ENCODE data around the gene C16orf95. TPM values are rescaled to one million over a fixed set of nuclear protein-coding genes. Genes with fewer than 3 reads are reported as not detected.
"Not testable (repeated sequence)": the region's sequence is repeated elsewhere in the genome, so short reads cannot be mapped to it uniquely, and the experiment has no call there.

C16orf95 gene
- 3.3 TPM for polyA plus RNA-seq
- long read RNA-seq, donor 1, partial matches to known transcripts, result 0 of 1 reads
- long read RNA-seq, donor 1, other reads (novel, unspliced or antisense), result 0 of 1 reads
- long read RNA-seq, donor 2, transcript C16orf95-206 (5 exons, 974 nt), result major isoform, 6 of 8 reads
- long read RNA-seq, donor 2, partial matches to known transcripts, result 0 of 8 reads
- long read RNA-seq, donor 2, other reads (novel, unspliced or antisense), result 0 of 8 reads
- long read RNA-seq, donor 3, result 0 reads
- long read RNA-seq, donor 4, partial matches to known transcripts, result 0 of 1 reads
- long read RNA-seq, donor 4, other reads (novel, unspliced or antisense), result 0 of 1 reads
- long read RNA-seq, donor 5, partial matches to known transcripts, result 0 of 3 reads
- long read RNA-seq, donor 5, other reads (novel, unspliced or antisense), result 0 of 3 reads
- long read RNA-seq, donor 6, partial matches to known transcripts, result 0 of 2 reads
- long read RNA-seq, donor 6, other reads (novel, unspliced or antisense), result 0 of 2 reads
- long read RNA-seq, donor 7, partial matches to known transcripts, result 0 of 4 reads
- long read RNA-seq, donor 7, other reads (novel, unspliced or antisense), result 0 of 4 reads
- long read RNA-seq, donor 8, partial matches to known transcripts, result 0 of 8 reads
- long read RNA-seq, donor 8, other reads (novel, unspliced or antisense), result 0 of 8 reads
- long read RNA-seq, donor 9, partial matches to known transcripts, result 0 of 1 reads
- long read RNA-seq, donor 9, other reads (novel, unspliced or antisense), result 0 of 1 reads
- long read RNA-seq, donor 10, partial matches to known transcripts, result 0 of 4 reads
- long read RNA-seq, donor 10, other reads (novel, unspliced or antisense), result 0 of 4 reads
- long read RNA-seq, donor 11, partial matches to known transcripts, result 0 of 3 reads
- long read RNA-seq, donor 11, other reads (novel, unspliced or antisense), result 0 of 3 reads

- Histone ChIP-seq H3K4me3 (ENCODE audit: low read length) (peak within 1 kb of the TSS; percentile 97), H3K36me3 (ENCODE audit: control insufficient read depth, insufficient read depth, low read length) (peaks cover 2% of the 10 kb centered on the region), H3K9me3 (ENCODE audit: control insufficient read depth, low read depth, low read length) (no peaks in the 10 kb centered on the region), H3K27ac (ENCODE audit: low read length) (peak within 1 kb of the TSS; percentile 85), H3K4me1 (ENCODE audit: control insufficient read depth, insufficient read depth, low read length) (peaks cover 7% of the 10 kb centered on the region), H3K27me3 (ENCODE audit: control insufficient read depth, insufficient read depth, low read length) (no peaks in the 10 kb centered on the region)
- WGBS (ENCODE audit: insufficient coverage, low lambda C conversion rate), result no CpG with 5 or more reads among the region's 64 CpGs
- DNase-seq, result peak; percentile 95 to 97
These were observed at the start of gene C16orf95 for GRCh38 chr16:87316923-87317749. Gene C16orf95 (minus strand): TSS chr16:87317392. CDS start chr16:87317242, 150 bp downstream.

DNA sequence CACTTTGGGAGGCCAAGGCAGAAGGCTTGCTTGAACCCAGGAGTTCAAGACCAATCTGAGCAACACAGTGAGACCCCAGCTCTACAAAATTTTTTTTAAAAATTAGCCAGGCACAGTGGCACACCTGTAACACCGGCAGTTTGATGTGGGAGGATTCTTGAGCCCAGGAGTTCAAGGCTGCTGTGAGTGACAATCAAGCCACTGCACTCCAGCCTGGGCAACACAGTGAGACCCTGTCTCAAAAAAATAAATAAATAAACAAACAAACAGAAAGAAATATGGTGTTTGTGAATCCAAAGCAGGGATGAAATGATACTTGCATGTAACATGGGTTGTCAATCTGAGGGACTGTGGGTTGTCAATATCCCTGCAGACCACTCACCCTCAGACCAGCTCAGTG is 49.7 kb upstream of the C16orf95 start:
- peaks cover 15% of the 10 kb centered on the region for H3K36me3 ChIP-seq (ENCODE audit: control insufficient read depth, insufficient read depth, low read length)
- no peak overlapping the region for H3K27ac ChIP-seq (ENCODE audit: low read length)
- H3K27me3 ChIP-seq (ENCODE audit: control insufficient read depth, insufficient read depth, low read length), result no peaks in the 10 kb centered on the region
- WGBS (ENCODE audit: insufficient coverage, low lambda C conversion rate), result no CpG with 5 or more reads among the region's 1 CpG
- H3K9me3 ChIP-seq (ENCODE audit: control insufficient read depth, low read depth, low read length), result no peaks in the 10 kb centered on the region
- no peaks in the 10 kb centered on the region for H3K4me1 ChIP-seq (ENCODE audit: control insufficient read depth, insufficient read depth, low read length)
- no peak overlapping the region for H3K4me3 ChIP-seq (ENCODE audit: low read length)
- no peak for DNase-seq

DNA sequence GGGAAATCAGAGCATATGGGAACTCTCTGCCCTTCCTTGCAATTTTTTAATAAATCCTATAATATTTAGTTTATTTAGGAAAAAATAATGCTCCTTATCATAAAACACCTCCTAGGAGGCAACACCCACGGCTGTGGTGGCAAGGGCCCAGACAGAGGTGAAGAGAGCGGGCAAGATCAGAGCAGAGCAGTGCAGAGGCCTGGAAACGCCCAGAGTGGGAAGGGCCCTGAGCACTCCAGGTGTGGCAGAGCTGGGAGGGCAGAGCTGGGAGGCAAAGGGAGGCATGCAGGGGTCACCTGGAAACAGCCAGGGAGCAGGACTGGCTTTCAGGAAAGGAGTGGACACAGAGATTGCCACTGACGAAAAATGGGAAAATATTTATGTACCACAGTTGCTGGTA is 49.1 kb upstream of the C16orf95 start:
- WGBS (ENCODE audit: insufficient coverage, low lambda C conversion rate), result no CpG with 5 or more reads among the region's 4 CpGs
- H3K27ac ChIP-seq (ENCODE audit: low read length), result no peak overlapping the region

GRCh38 chr16:87365021-87365713 is 48.0 kb upstream of the C16orf95 start:
- Histone ChIP-seq H3K9me3 (ENCODE audit: control insufficient read depth, low read depth, low read length) (no peaks in the 10 kb centered on the region), H3K36me3 (ENCODE audit: control insufficient read depth, insufficient read depth, low read length) (peaks cover 33% of the 10 kb centered on the region), H3K4me1 (ENCODE audit: control insufficient read depth, insufficient read depth, low read length) (no peaks in the 10 kb centered on the region), H3K27ac (ENCODE audit: low read length) (no peak overlapping the region), H3K4me3 (ENCODE audit: low read length) (no peak overlapping the region), H3K27me3 (ENCODE audit: control insufficient read depth, insufficient read depth, low read length) (no peaks in the 10 kb centered on the region)
- DNase-seq, result no peak
- 60% methylated on average over 2 of the region's 13 CpGs for WGBS (ENCODE audit: insufficient coverage, low lambda C conversion rate)

More for the DNA sequence above, 49.1 kb upstream of the C16orf95 start:
- DNase-seq, result no peak
- Histone ChIP-seq H3K9me3 (ENCODE audit: control insufficient read depth, low read depth, low read length) (no peaks in the 10 kb centered on the region), H3K4me1 (ENCODE audit: control insufficient read depth, insufficient read depth, low read length) (no peaks in the 10 kb centered on the region), H3K27me3 (ENCODE audit: control insufficient read depth, insufficient read depth, low read length) (no peaks in the 10 kb centered on the region), H3K36me3 (ENCODE audit: control insufficient read depth, insufficient read depth, low read length) (peaks cover 21% of the 10 kb centered on the region), H3K4me3 (ENCODE audit: low read length) (no peak overlapping the region)

GRCh38 chr16:87363771-87364455 is 46.7 kb upstream of the C16orf95 start:
- WGBS (ENCODE audit: insufficient coverage, low lambda C conversion rate), result no CpG with 5 or more reads among the region's 17 CpGs
- H3K36me3 ChIP-seq (ENCODE audit: control insufficient read depth, insufficient read depth, low read length), result peaks cover 45% of the 10 kb centered on the region
- no peaks in the 10 kb centered on the region for H3K27me3 ChIP-seq (ENCODE audit: control insufficient read depth, insufficient read depth, low read length)
- no peak for DNase-seq
- no peaks in the 10 kb centered on the region for H3K4me1 ChIP-seq (ENCODE audit: control insufficient read depth, insufficient read depth, low read length)
- no peak overlapping the region for H3K4me3 ChIP-seq (ENCODE audit: low read length)
- no peak overlapping the region for H3K27ac ChIP-seq (ENCODE audit: low read length)
- no peaks in the 10 kb centered on the region for H3K9me3 ChIP-seq (ENCODE audit: control insufficient read depth, low read depth, low read length)

GRCh38 chr16:87362828-87363559 is 45.8 kb upstream of the C16orf95 start:
- H3K4me1 ChIP-seq (ENCODE audit: control insufficient read depth, insufficient read depth, low read length); H3K27ac ChIP-seq (ENCODE audit: low read length); H3K4me3 ChIP-seq (ENCODE audit: low read length); H3K27me3 ChIP-seq (ENCODE audit: control insufficient read depth, insufficient read depth, low read length); H3K9me3 ChIP-seq (ENCODE audit: control insufficient read depth, low read depth, low read length); DNase-seq: not testable (repeated sequence)
- H3K36me3 ChIP-seq (ENCODE audit: control insufficient read depth, insufficient read depth, low read length), result peaks cover 54% of the 10 kb centered on the region
- WGBS (ENCODE audit: insufficient coverage, low lambda C conversion rate), result 93% methylated on average over 3 of the region's 13 CpGs

DNA sequence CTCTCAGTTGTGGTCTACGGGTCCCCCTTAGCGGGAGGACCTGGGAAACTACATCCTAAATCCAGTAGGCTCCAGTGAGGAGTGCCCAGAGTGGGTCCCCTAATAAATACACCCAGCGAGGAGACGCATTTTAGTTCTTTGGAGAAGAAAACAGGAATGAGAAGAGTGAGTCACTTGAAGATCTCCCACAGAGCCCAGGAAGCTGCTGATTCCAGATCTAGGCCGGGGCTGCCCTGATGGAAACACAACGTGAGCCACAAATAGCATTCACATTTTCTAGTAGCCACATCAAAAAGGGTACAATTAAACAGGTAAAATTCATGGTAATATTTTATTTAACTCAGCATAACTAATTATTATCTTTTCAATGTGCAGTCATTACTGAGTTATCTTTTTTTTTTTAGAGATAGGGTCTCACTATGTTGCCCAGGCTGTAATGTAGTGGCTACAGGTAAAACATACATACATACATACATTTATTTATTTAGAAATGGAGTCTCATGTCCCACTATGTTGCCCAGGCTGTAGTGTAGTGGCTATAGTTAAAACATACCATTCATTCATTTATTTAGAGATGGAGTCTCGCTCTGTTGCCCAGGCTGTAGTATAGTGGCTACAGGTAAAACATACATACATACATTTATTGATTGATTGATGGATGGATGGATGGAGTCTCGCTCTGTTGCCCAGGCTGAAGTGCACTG is 44.9 kb upstream of the C16orf95 start:
- no peak overlapping the region for H3K27ac ChIP-seq (ENCODE audit: low read length)
- H3K9me3 ChIP-seq (ENCODE audit: control insufficient read depth, low read depth, low read length), result no peaks in the 10 kb centered on the region
- no peaks in the 10 kb centered on the region for H3K27me3 ChIP-seq (ENCODE audit: control insufficient read depth, insufficient read depth, low read length)
- no peak for DNase-seq
- H3K4me1 ChIP-seq (ENCODE audit: control insufficient read depth, insufficient read depth, low read length), result no peaks in the 10 kb centered on the region
- H3K4me3 ChIP-seq (ENCODE audit: low read length), result no peak overlapping the region
- WGBS (ENCODE audit: insufficient coverage, low lambda C conversion rate), result no CpG with 5 or more reads among the region's 8 CpGs
- H3K36me3 ChIP-seq (ENCODE audit: control insufficient read depth, insufficient read depth, low read length), result peaks cover 57% of the 10 kb centered on the region

- Histone ChIP-seq H3K9me3 (ENCODE audit: control insufficient read depth, low read depth, low read length) (no peaks in the 10 kb centered on the region), H3K36me3 (ENCODE audit: control insufficient read depth, insufficient read depth, low read length) (peaks cover 58% of the 10 kb centered on the region), H3K27ac (ENCODE audit: low read length) (no peak overlapping the region), H3K27me3 (ENCODE audit: control insufficient read depth, insufficient read depth, low read length) (no peaks in the 10 kb centered on the region), H3K4me1 (ENCODE audit: control insufficient read depth, insufficient read depth, low read length) (no peaks in the 10 kb centered on the region), H3K4me3 (ENCODE audit: low read length) (no peak overlapping the region)
- no peak for DNase-seq
- WGBS (ENCODE audit: insufficient coverage, low lambda C conversion rate), result no CpG with 5 or more reads among the region's 16 CpGs
These were observed 43.8 kb upstream of the C16orf95 start for GRCh38 chr16:87360862-87361610.

All from large intestine (tissue), 12 donors.